ENCODE results near the gene KANSL1. TPM values are rescaled to one million over a fixed set of nuclear protein-coding genes. Genes with fewer than 3 reads are reported as not detected.

Gene KANSL1
- total RNA-seq, 1 experiment from 2014 or later: 72.7 TPM

DNA sequence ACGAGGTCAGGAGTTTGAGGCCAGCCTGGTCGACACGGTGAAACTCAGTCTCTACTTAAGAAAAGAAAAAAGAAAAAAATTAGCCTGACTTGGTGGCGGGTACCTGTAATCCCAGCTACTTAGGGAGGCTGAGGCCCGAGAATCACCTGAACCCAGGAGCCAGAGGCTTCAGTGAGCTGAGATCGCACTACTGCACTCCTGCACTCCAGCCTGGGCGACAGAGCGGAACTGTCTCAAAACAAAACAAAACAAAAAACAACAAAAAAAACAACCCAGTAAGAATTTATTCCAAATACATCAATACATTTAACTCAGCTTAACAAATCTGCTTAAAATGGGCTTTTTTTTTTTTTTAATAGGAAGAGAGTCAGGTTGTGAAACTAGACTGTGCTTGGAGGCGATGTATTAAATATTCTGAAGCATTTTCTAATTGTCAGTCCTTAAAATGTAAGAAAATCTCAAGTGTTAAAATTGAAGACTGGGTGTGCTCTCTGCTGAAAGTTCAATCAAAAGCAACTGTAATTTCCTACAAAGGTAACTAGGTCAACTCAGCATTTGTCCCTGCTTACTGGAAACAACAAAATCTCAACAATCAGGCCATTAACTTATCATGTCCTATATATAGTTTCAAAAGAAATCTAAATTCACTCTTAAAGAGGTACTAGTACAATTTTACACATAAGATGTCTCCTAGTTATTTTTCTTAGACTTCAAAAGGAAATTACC, 23.2 kb downstream of the KANSL1 start:
- Mint-ChIP-seq H3K27me3 (ENCODE audit: low read depth) (no peaks in the 10 kb centered on the region; the same call in 1 of the 2 replicates), H3K36me3 (peaks cover 30% of the 10 kb centered on the region), H3K9me3 (no peaks in the 10 kb centered on the region), H3K27ac (no peak overlapping the region), H3K4me1 (peaks cover 48% of the 10 kb centered on the region), H3K4me3 (no peak overlapping the region)
- ChIA-PET CTCF (interaction anchor here (1.2 kb wide), 1 partner anchor 43 kb away, joined by 4 read pairs; no protein-coding TSS in a partner anchor), POLR2A (interaction anchor here (0.6 kb wide), 1 partner anchor 30 kb away, joined by 7 read pairs; no protein-coding TSS in a partner anchor)
- ATAC-seq (no peak), DNase-seq (ENCODE audit: low spot score) (no peak)
- TF ChIP-seq MXD4 (CRISPR knock-in tag; IDR thresholded peaks at IDR 0.05; ENCODE audit: borderline replicate concordance) (no peak), ZNF396 (CRISPR knock-in tag; IDR thresholded peaks at IDR 0.05; ENCODE audit: borderline replicate concordance) (no peak), ZNF416 (CRISPR knock-in tag; IDR thresholded peaks at IDR 0.05) (no peak), ZNF121 (CRISPR knock-in tag; IDR thresholded peaks at IDR 0.05) (no peak), NFE2L1 (CRISPR knock-in tag; IDR thresholded peaks at IDR 0.05) (no peak), IRF2 (CRISPR knock-in tag; IDR thresholded peaks at IDR 0.05; ENCODE audit: borderline replicate concordance, low read depth) (no peak)
- TF ChIP-seq, protein P1, sequence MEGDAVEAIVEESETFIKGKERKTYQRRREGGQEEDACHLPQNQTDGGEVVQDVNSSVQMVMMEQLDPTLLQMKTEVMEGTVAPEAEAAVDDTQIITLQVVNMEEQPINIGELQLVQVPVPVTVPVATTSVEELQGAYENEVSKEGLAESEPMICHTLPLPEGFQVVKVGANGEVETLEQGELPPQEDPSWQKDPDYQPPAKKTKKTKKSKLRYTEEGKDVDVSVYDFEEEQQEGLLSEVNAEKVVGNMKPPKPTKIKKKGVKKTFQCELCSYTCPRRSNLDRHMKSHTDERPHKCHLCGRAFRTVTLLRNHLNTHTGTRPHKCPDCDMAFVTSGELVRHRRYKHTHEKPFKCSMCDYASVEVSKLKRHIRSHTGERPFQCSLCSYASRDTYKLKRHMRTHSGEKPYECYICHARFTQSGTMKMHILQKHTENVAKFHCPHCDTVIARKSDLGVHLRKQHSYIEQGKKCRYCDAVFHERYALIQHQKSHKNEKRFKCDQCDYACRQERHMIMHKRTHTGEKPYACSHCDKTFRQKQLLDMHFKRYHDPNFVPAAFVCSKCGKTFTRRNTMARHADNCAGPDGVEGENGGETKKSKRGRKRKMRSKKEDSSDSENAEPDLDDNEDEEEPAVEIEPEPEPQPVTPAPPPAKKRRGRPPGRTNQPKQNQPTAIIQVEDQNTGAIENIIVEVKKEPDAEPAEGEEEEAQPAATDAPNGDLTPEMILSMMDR (IDR thresholded peaks at IDR 0.05): no peak
- TF ChIP-seq, protein P2, sequence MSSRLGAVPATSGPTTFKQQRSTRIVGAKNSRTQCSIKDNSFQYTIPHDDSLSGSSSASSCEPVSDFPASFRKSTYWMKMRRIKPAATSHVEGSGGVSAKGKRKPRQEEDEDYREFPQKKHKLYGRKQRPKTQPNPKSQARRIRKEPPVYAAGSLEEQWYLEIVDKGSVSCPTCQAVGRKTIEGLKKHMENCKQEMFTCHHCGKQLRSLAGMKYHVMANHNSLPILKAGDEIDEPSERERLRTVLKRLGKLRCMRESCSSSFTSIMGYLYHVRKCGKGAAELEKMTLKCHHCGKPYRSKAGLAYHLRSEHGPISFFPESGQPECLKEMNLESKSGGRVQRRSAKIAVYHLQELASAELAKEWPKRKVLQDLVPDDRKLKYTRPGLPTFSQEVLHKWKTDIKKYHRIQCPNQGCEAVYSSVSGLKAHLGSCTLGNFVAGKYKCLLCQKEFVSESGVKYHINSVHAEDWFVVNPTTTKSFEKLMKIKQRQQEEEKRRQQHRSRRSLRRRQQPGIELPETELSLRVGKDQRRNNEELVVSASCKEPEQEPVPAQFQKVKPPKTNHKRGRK (CRISPR knock-in tag; IDR thresholded peaks at IDR 0.05; ENCODE audit: borderline replicate concordance): no peak

DNA sequence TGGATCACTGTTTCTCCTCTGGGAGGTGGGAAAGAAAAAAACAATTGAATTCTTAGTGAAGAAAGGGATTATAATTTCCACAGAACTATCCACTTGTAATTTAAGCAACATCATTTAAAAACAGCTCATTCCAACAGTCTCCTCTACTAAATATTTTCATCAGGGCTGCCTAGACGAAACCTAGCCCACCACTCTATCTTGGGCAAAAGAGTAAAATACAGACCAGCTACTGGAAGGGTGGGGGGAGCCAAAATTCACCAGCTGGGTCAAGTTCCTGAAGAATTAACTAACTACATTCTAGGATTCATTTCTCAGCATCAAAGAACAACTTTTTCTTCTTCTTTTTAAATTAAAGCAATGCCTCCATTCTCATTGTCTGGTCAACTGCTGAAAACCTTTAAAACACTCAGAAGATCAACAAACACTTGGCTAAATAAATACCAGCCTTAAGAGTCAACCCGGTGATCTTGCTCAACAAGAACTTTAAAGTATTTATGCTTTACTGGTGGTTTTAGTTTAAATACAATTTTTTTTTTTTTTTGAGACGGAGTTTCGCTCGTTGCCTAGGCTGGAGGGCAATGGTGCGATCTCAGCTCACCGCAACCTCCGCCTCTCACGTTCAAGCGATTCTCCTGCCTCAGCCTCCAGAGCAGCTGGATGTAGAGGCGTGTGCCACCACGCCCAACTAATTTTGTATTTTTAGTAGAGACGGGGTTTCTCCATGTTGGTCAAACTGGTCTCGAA, 25.2 kb downstream of the KANSL1 start:
- CTCF ChIA-PET: no interaction called here
- POLR2A ChIA-PET: interaction anchor here (0.6 kb wide), 1 partner anchor 22 kb away, joined by 6 read pairs; no protein-coding TSS in a partner anchor
- TF ChIP-seq, protein P3, sequence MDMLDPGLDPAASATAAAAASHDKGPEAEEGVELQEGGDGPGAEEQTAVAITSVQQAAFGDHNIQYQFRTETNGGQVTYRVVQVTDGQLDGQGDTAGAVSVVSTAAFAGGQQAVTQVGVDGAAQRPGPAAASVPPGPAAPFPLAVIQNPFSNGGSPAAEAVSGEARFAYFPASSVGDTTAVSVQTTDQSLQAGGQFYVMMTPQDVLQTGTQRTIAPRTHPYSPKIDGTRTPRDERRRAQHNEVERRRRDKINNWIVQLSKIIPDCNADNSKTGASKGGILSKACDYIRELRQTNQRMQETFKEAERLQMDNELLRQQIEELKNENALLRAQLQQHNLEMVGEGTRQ (CRISPR knock-in tag; IDR thresholded peaks at IDR 0.05): no peak
- TF ChIP-seq ZNF416 (CRISPR knock-in tag; IDR thresholded peaks at IDR 0.05) (no peak), ZNF396 (CRISPR knock-in tag; IDR thresholded peaks at IDR 0.05; ENCODE audit: borderline replicate concordance) (no peak), CBFB (CRISPR knock-in tag; IDR thresholded peaks at IDR 0.05; ENCODE audit: low read depth) (no peak), IRF2 (CRISPR knock-in tag; IDR thresholded peaks at IDR 0.05; ENCODE audit: borderline replicate concordance, low read depth) (no peak), GRHL2 (CRISPR knock-in tag; IDR thresholded peaks at IDR 0.05; ENCODE audit: insufficient replicate concordance, severe bottlenecking) (no peak), ZNF138 (CRISPR knock-in tag; conservative IDR thresholded peaks at IDR 0.05) (no peak), NFATC4 (CRISPR knock-in tag; IDR thresholded peaks at IDR 0.05) (no peak), TP53 (CRISPR knock-in tag; IDR thresholded peaks at IDR 0.05) (no peak), RELA (CRISPR knock-in tag; IDR thresholded peaks at IDR 0.05; ENCODE audit: borderline replicate concordance) (no peak)
- TF ChIP-seq, protein P4, sequence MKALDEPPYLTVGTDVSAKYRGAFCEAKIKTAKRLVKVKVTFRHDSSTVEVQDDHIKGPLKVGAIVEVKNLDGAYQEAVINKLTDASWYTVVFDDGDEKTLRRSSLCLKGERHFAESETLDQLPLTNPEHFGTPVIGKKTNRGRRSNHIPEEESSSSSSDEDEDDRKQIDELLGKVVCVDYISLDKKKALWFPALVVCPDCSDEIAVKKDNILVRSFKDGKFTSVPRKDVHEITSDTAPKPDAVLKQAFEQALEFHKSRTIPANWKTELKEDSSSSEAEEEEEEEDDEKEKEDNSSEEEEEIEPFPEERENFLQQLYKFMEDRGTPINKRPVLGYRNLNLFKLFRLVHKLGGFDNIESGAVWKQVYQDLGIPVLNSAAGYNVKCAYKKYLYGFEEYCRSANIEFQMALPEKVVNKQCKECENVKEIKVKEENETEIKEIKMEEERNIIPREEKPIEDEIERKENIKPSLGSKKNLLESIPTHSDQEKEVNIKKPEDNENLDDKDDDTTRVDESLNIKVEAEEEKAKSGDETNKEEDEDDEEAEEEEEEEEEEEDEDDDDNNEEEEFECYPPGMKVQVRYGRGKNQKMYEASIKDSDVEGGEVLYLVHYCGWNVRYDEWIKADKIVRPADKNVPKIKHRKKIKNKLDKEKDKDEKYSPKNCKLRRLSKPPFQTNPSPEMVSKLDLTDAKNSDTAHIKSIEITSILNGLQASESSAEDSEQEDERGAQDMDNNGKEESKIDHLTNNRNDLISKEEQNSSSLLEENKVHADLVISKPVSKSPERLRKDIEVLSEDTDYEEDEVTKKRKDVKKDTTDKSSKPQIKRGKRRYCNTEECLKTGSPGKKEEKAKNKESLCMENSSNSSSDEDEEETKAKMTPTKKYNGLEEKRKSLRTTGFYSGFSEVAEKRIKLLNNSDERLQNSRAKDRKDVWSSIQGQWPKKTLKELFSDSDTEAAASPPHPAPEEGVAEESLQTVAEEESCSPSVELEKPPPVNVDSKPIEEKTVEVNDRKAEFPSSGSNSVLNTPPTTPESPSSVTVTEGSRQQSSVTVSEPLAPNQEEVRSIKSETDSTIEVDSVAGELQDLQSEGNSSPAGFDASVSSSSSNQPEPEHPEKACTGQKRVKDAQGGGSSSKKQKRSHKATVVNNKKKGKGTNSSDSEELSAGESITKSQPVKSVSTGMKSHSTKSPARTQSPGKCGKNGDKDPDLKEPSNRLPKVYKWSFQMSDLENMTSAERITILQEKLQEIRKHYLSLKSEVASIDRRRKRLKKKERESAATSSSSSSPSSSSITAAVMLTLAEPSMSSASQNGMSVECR (CRISPR knock-in tag; IDR thresholded peaks at IDR 0.05; ENCODE audit: borderline replicate concordance): no peak
- TF ChIP-seq, protein P5, sequence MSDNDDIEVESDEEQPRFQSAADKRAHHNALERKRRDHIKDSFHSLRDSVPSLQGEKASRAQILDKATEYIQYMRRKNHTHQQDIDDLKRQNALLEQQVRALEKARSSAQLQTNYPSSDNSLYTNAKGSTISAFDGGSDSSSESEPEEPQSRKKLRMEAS (CRISPR knock-in tag; IDR thresholded peaks at IDR 0.05): no peak
- TF ChIP-seq, protein P6, sequence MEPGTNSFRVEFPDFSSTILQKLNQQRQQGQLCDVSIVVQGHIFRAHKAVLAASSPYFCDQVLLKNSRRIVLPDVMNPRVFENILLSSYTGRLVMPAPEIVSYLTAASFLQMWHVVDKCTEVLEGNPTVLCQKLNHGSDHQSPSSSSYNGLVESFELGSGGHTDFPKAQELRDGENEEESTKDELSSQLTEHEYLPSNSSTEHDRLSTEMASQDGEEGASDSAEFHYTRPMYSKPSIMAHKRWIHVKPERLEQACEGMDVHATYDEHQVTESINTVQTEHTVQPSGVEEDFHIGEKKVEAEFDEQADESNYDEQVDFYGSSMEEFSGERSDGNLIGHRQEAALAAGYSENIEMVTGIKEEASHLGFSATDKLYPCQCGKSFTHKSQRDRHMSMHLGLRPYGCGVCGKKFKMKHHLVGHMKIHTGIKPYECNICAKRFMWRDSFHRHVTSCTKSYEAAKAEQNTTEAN (CRISPR knock-in tag; IDR thresholded peaks at IDR 0.05): no peak
- TF ChIP-seq, protein P7, sequence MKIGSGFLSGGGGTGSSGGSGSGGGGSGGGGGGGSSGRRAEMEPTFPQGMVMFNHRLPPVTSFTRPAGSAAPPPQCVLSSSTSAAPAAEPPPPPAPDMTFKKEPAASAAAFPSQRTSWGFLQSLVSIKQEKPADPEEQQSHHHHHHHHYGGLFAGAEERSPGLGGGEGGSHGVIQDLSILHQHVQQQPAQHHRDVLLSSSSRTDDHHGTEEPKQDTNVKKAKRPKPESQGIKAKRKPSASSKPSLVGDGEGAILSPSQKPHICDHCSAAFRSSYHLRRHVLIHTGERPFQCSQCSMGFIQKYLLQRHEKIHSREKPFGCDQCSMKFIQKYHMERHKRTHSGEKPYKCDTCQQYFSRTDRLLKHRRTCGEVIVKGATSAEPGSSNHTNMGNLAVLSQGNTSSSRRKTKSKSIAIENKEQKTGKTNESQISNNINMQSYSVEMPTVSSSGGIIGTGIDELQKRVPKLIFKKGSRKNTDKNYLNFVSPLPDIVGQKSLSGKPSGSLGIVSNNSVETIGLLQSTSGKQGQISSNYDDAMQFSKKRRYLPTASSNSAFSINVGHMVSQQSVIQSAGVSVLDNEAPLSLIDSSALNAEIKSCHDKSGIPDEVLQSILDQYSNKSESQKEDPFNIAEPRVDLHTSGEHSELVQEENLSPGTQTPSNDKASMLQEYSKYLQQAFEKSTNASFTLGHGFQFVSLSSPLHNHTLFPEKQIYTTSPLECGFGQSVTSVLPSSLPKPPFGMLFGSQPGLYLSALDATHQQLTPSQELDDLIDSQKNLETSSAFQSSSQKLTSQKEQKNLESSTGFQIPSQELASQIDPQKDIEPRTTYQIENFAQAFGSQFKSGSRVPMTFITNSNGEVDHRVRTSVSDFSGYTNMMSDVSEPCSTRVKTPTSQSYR (CRISPR knock-in tag; IDR thresholded peaks at IDR 0.05): no peak

More for the DNA sequence above, 25.2 kb downstream of the KANSL1 start:
- no peaks in the 10 kb centered on the region; the same call in 1 of the 2 replicates for H3K27me3 Mint-ChIP-seq (ENCODE audit: low read depth)
- no peak overlapping the region for H3K4me3 Mint-ChIP-seq
- no peaks in the 10 kb centered on the region for H3K9me3 Mint-ChIP-seq
- peaks cover 54% of the 10 kb centered on the region for H3K4me1 Mint-ChIP-seq
- ATAC-seq (no peak), DNase-seq (ENCODE audit: low spot score) (no peak)
- peak overlapping the region; percentile 57 for H3K27ac Mint-ChIP-seq
- peaks cover 30% of the 10 kb centered on the region for H3K36me3 Mint-ChIP-seq

Data from WTC11 (cell line).